HG03039 (cell line): ENCODE results near the gene EXD3.

Experiments used
- ATAC-seq: cut with Tn5 transposase; IDR thresholded peaks from one replicate; pipeline ENCODE4 v1.9.1; 2021; ENCODE audit warnings: mild to moderate bottlenecking, moderate library complexity; ENCODE audit not compliant: unreplicated experiment

EXD3 gene

DNA sequence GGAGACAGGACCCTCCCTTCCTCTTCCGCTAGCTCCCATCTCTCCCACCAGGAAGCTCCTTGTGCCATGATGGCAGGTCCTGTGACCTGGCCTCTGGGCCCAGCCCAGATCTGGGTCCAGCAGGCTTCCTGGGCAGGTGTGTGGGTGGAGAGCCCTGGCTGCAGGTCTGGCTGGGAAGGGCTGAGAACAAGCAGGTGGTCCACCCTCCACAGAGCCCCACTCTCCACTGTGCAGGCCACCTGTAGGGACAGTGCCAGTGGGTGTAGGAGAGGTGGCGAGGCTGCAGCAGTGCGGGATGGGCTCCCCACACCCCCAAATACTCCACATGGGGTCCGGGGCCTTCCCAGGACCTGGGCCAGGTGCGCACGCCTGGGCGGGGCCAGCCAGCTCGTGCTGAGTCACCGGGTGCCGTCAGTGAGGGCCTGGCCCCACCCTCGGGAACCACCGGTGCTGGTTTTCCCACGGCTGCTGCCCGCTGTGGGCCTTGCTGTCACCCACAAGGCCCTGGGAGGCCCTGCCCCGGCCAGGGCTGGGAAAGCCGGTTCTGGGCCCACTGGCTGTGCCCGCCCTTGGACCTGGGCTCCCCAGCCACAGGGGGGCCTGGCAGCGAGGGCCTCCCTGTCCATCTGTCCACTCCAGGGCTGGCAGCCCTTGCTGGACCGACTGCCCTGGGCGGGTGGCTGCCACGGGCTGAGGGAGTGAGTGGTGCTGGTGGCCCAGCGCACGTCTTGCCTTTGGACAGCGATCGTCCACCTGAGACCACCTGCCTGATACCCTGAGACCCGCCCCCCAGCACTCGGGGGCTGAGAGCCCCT, 111.6 kb downstream of the EXD3 start:
- no peak for ATAC-seq

DNA sequence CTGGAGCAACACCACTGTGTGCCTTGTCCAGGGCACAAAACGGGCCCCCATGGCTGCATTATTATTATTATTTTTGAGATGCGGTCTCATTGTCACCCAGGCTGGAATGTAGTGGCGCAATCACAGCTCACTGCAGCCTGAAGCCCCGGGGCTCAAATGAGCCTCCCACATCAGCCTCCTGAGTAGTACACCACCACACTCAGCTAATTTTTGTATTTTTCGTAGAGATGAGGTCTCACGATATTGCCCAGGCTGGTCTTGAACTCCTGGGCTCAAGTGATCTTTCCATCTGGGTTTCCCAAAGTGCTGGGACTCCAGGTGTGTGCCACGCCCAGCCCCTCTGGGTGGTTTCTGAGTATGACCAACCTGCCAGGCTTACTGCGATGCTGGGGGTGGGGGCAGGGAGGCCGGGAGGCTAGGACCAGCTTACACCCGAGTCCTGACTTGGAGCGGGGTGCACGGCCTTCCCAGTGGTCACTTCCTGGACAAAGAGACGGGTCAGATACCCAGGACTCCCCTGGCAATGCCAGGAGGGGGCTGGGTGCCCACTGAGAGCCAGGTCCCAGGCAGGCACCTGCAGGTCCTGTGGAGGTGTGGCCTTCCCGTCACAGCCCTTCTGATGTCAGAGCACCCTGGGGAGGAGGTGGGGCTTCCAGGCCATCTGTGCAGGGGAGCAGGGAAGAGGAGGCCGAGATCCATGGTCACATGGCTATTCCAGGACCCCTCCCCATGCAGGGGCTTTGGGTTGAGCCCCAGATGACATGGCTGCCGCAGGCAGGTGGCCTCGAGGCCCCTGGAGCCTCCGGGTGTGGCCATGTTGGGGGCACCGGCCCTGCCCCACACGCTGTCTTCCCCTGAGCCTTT, 112.5 kb downstream of the EXD3 start:
- no peak for ATAC-seq

DNA sequence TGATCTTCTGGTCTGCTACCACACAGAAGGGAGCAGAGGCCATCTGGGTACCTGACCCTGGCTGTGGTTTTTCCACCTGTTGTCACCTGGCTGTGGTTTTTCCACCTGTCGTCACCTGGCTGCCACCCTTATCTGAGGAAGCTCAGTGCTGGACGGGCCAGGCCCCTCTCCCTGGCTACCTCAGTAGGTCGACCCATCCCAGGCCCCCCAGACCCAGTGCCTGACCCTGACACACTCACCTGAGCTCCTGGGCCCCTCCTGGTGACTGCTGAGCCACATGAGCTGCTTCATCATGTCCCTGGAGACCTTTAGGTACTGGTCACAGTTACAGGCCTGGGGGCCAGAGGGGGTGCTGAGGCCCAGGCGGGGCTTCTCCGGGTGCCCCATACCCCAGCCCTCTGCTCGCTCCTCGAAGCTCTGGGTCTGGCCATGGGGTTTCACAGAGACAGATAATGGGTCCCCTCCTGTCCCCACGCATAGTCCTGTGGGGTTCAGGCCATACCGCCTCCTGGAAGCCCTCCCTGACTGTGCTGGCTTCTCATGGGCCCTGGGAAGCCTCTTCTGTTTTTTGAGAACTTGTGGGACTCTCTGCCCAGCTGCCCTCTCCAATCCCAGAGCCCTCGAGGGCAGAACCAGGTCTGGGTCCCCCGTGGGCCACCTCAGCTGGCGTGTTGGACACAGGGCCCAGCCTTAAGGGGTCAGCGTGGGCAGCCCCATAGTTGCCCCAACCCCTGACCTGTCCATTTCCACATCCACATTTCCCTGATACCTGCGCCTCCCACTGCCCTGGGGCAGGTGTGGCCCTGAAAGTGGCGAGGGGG, 113.4 kb downstream of the EXD3 start:
- no peak for ATAC-seq

DNA sequence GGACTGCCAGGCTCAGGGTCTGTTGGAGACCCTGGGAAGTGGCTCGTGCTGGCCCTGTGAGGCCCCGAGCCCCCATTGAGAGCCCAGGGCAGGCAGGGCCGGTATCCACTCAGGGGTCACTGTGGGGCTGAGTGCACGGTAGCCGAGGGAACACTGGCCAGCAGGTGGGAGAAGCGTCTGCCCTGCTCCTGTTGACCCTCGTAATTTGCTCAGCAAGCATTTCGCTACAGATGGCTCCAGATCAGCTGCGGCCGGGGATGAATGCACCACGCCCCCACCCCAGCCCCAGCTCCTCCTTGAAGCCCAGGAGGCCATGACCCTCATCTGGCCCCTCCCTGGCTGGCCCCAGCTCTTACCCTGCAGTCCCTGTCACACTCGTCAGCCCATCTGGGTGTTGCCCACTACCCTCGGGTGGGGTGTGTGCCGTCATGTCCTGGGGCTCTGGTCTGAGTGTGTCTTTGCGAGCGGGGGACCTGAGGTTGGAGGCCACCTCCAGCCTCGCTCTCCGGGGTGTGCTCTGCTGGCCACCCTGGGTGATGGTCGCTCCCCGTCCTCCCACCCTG, 114.8 kb downstream of the EXD3 start:
- ATAC-seq = no peak

DNA sequence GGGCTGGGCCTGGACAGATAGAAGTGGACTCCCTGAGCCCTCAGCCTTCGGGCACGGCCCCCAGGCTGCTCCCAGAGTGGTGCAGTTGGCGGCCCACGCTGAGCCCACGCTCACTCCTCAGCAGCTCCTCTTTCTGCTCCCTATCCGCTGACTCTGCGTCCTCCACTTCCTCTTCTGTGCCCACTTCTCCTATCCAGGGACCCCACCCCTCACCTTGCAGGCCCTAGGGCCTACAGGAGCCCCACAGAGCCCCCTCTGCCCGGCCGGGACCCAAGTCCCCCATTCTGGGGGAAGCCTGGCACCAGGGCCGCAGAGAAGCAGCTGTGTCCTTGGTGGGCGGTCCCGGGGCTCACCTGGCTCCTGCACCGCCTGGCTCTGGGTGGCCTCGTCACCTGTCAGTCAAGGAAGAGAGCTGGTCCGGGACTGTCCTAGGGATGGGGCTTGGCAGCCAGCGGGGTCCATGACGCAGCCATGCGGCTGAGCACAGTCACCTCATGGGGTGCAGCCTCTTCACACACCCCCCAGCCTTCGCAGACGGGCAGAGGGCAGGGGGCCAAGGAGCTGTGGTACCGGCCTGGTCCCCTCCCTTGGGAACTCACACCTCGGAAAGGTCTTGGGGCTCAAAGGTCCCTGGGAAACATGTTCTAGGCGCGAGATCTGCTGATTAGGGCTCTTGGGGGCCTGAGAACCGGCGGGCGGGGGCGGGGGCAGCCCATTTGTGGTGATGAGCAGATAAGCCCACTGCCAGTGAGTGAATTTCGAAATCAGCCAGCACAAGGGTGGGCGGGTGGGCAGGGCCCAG, 115.5 kb downstream of the EXD3 start:
- no peak for ATAC-seq

DNA sequence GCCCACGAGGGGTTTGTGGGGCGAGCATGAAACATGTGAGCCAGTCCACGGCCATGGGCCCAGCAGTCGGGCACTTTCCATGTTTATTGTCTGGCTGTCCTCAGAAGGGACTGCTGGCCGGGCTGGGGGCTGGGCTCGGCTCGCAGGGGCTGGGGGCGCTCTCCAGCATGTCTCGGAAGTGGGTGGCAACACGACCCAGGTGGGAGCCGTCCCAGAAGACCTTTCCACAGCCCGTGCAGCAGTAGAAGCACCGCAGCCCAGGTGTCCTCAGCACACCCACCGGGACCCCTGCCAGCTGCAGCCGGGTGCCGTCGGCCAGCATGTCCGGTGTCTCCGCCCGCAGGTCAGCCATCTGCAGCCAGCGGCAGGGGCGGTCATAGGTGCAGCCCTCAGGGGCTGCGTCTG, 116.1 kb downstream of the EXD3 start:
- ATAC-seq = no peak

DNA sequence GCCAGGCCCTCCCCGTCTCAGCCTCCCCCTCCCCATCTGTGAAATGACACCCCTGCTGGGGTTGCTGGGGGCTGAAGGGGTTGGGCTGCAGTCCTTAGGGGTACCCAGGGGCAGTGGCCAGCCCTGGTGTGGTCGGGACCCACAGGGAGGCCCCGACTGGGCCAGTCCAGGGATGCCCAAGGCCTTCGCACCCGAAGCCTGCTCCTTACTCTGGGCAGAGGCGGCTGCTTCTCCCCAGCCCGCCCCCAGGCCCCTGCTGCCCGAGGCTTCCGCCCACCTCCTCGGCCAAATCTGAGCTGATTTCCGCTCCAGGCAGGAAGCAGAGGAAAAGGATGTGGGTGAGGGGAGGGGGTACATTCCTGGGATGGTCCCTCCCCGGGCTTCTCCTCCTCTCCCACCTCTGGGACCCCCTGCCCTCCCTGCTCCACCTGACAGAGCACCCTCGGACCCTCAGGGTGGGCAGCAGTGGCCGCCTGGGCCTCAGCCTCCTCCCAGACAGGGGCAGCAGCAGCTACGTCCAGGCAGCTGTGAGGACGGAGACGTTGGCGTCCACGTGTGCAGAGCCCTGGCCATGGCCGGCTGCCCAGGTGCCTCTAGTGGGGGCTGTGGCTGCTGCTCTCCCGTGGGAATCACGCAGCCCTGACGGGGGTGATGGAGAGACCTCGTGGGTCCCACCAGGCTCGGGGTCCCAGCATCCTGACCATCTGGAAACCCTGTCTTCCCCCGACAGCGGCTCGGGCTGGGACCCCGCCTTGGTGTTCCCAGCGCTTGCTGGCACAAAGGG, 116.7 kb downstream of the EXD3 start:
- ATAC-seq = no peak

DNA sequence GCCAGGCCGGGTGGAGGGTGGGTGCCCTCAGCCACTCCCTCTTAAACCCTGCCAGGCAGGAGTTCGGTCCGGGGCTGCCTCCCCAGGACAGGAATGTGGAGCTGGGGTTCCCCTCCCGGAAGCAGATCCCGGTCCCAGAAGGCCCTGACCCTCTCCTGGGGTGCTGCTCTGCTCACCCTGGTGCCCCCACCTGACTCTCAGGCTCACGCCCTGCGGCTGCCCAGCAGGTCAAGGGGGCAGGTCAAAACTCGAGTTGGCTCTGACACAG, 117.2 kb downstream of the EXD3 start:
- ATAC-seq = no peak

DNA sequence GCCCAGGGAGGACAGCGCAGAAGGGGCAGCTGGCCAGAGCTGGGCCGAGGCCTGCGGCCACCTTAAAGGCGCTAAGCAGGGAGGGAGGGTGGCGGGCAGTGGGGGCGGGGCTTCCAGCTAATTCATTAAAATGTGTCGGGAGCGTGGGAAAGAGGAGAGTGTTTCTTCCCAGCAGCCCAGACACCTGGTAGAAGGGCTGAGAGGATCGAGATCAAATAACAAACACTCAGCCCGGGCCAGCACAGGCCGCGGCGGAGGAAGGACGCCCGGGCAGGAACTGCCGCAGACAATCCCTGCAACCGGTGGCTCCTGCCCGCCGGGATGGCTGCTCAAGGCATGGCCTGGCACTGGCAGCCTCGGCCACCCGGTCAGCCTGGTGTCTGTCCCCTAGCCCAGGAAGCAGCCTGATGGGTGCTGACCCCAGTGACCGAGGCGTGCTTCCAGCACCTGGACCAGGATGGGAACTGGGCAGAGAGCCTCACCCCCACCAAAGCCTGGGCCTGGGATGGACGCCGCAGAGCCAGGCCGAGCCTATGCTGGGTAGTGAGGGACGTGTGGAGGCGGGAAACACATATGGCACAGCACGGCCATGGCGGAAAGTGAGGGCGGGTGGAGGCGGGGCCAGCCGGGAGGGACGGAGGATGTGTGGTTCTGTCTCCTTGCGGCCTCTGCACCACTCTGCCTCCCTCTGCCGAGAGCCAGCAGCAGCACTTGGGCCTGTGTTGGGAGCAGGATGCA, 117.7 kb downstream of the EXD3 start:
- ATAC-seq = no peak

DNA sequence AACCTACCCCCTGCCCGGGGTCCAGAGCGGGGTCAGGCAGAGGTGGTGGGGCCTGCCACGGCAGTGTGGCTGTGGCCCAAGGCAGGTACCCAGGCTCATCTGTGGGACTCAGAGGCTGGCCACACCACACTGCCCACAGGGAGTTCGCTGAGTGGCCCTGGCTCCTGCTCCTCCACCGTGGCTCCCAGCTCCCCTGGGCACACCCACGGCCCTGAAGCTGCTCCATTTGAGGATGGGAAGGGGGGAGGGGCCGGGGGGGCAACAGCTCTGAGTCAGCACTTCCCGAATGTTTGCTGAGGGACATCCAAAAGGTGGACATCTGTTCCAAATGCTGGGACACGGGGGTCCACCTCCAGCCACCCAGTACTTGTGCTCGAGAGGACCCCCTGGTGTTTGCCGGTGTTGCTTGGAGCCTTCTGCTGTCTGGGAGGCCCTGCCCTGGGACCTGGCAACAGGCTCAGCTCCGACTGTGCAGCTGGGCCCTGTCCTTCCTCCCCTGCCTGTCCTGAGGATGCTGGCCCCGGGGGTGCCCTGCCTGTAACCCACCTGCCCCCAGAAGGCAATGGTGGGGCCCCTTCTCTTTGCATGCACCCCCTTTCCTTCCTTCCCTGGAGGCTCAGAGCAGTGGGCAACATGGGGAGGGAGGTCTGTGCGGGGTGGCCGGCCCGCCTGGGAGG, 118.4 kb downstream of the EXD3 start:
- no peak for ATAC-seq

DNA sequence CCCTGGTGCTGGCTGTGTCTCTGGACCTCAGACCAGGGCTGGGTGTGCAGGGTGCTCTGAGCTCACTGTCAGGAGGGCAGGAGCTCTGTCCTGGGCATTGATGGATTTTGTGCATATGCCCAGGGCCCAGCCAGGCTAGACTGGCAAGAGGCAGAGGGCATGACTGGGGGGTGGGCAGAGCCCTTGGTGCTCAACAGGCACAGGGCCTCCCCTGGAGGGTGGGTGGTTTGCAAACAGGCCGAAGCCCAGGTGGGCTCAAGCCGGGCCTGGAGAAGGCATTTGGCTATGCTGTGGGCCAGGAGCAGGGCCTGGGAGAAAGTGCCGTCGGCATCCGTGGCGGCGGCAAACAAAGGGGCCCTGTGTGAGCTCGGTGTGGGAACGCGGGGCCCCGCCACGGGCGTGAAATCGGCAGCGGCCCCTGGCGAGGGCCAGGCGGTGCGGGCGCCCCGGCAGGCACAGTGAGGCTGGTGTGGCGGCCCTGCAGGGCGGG, 119.0 kb downstream of the EXD3 start:
- no peak for ATAC-seq

DNA sequence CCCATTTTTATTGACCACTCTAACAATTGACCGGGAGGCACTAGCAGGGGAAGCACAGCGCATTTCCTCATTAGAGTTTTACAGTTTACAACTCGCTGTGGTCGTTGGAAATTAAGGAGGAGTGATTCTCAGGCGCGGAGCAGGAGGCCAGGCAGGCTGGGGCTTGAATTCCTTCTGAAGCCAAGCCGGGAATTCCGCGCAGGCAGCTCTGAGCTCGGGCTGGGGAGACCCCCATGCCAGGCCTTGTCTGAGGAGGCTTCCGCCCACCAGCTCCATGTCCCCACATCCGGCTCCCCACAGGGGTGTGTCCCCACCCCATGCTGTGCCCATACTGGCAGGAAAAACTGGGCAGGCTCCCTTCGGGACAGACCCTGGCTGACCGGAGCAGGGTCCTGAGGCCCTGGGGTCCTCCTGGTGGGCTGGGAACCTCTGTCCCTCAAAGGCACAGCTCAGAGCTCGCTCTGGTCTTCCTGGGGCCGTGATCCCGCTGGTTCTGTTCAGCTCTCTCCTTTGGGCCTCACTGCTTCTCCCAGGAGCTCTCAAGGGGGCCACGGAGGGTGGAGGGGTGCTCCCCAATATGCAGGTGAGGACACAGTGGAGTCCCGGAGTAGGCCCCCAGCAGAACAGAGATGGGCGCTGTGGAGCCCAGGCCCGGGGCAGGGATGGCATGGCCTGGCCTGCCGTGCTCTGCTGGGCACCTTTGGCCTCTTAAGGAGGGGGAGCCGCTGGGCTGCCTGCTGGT, 119.6 kb downstream of the EXD3 start:
- ATAC-seq = no peak

DNA sequence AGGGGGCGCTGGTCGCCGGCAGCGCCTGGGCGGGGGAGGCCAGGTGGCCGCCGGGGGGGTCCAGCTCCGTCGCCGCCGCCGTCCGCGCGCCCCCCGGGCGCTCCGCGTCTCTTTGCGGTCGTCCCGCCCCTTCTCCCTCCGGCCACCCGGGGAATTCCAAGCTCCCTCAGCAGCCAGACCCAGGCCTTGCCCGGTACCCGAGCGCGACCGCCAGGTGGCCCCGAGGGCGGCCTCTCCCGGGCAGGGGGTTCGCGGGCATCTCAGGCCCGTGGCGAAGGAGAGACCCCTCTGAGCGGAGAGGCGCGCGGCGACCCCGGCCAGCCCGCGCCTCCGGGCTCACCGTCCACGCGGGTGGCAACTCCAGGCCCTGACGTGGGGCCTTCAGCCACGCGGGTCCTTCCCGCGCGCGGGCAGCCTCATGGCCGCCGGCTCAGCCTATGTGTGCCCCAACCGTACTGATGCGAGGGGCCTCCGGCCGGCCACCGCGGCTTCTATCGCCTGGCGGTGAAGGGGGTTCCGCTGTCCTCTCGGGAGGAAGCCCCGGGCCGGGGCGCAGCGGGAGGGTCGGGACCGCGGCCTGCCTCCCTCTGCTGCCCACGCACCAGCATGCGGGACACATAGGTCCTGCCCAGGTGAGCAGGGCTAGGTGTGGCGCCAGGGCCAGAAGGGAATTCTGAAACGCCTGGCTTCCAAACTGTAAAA, 120.4 kb downstream of the EXD3 start:
- ATAC-seq = peak; percentile 30

DNA sequence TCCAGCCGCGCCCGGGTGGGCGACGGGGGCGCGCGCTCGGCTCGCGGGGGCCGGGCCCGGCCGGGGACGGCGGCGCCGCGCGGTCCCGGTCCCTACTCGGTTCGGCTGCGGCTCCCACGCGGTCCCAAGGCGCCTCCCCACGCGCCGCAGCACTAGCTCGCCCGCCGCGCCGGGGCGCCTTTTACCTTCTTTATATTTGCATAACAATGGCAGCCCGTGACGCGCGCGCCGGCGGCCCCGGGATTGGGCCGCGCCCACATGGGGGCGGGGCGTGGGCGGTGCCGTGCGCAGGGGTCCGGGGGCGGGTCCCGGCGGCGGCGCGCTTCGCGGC, 120.9 kb downstream of the EXD3 start, which contains the start of gene NRARP:
NRARP (minus strand) TSS at position 154 of the 331 bp plus-strand sequence. CDS start 343 bp downstream, outside the sequence.
- peak; percentile 63 for ATAC-seq

DNA sequence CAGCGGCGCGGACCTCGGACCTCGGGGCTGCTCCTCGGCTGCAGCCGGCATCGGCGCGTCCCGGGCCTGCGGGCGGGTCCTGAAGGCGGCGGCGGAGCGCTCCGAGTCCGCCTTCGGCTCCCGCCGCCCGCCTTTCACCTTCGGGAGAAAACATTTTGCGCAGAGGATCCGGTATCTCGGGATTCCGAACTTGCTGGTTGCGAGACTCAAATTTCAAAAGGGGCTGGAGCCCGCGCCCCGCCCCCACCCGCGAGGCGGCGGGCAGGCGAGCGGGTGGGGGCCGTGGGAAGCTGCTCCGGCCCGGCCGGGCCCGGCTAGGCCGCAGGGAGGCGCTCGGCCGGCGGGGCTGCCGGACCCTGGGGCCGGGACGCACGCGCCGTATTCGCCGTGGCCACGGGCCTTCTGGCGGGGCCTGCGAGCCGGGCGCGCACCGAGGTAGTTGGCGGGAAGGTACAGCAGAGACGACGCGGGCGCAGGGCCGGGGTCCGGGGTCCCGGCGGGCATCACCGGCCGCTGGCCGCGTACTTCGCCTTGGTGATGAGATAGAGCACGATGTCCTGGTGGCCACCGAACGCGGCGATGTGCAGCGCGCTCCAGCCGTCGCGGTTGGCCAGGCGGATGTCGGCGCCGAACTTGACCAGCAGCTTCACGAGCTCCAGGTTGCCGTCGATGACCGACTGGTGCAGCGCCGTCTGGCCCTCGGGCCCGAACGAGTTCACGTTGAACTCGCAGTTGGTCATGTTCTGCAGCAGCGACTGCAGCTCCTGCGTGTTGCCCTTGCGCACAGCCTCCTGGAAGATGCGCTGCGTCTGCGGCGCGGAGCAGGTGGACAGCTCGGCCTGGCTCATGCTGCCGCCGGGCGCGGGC, 121.6 kb downstream of the EXD3 start:
- ATAC-seq = peak; percentile 17

DNA sequence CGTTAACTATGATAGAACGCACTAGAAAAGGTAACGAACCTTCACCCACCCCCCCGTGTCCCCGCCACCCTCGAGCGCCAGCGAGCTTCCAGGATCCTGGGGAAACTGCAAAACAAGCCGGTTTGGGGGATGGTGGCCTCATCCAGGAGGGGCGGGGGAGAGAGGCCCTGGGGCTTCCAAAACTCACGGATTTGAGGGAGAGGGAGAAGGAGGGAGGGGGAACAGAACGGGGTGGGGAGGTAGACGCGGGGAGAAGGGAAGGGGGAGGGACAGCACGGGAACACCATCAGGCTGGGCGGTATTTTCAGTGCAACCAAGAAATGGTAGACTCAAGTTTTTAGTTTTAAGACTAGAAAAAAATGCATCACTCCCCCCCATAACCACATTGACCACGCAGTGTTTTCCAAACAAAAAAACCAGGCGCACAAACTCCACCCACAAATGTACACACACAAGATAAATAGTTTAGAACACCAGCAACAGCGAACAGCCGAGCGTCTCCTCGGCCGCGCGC, 122.3 kb downstream of the EXD3 start:
- no peak for ATAC-seq
